ENCODE data around the gene ROS1.

- TF ChIP-seq CTCF (IDR thresholded peaks at IDR 0.05) (no peak), EZH2 (IDR thresholded peaks at IDR 0.05; ENCODE audit: borderline replicate concordance, insufficient read depth, low read depth, low read length, poor library complexity, severe bottlenecking) (no peak)
Measured at GRCh38 chr6:117298941-117299340, 126.8 kb downstream of the ROS1 start.

Data from B cell (primary cell).